Renal cortex interstitium (tissue), 11 donors: ENCODE measurements around the gene WBP11. TPM values are rescaled to one million over a fixed set of nuclear protein-coding genes. Genes with fewer than 3 reads are reported as not detected.

Source experiments
- DNase-seq, 11 donors: peaks; one replicate each; pipeline ENCODE4 v3.0.0-alpha.2; 2013; ENCODE audit warnings: low read depth in 9 of 11, low spot score in 4 of 11; ENCODE audit errors: extremely low read depth in 1 of 11
- polyA plus RNA-seq, 3 donors: library from polyadenylated mRNA; unstranded; fragments of 120-200 nt; gene quantifications; one replicate each; pipeline ENCODE4 v1.2.1, GENCODE V29; 2013; ENCODE audit not compliant: insufficient read length in 3 of 3

Gene WBP11
- polyA plus RNA-seq, 3 donors, result 96.1 to 135 (median 114) TPM

DNA sequence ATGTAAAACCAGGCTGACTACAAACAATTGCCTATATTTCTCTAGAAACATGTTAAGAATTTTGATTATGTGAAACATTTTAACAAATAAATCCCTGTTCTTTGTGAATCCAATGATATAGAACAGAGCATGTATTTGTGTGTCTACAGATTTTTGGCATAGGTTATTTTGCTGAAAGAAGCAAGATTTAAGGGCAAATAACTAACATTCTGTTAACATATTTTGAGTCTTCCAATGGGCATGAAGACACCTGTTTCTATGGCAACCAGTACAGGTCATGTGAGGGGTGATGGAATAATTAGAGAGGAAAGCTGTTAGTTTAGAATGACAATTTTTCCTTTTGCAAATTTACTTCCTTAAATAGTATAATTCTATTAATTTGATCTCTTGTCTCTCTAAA is 31.2 kb upstream of the WBP11 start:
- no peak for DNase-seq

DNA sequence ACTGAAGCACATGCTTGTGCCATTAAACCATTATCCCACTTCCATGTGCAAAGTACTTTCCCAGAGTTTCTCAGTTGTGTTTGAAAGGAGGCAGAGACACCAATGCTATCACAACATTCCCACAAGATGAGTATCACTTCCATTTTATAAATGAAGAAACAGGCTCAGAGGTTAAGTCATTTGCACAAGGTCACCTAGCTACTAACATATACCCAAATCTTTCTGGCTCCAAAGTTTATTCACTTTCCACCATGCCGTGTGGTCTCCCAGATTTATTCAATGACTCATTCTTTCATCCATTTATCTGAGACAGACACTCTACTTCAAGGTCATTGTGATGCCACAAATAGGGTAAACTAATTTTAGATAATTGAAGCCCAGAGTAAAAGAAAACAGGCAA is 30.7 kb upstream of the WBP11 start:
- no peak for DNase-seq

DNA sequence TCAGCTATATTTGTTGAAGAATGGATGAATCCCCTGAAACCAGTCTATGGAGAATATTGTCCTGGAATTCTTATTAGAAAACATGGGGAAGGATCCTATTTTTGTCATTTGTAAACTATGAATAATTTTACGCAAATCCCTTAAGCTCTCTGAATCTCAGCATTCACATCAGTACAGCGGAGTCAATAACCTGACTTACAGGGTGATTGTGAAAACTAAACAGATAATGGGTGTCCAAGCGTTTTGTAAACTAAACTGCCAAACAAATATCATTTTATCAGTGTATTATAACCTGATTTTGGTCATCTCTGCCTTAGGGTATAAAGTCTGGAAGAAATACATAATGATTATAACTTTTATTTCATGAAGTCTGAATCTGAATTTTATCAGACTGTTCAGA is 30.1 kb upstream of the WBP11 start:
- DNase-seq, result no peak

DNA sequence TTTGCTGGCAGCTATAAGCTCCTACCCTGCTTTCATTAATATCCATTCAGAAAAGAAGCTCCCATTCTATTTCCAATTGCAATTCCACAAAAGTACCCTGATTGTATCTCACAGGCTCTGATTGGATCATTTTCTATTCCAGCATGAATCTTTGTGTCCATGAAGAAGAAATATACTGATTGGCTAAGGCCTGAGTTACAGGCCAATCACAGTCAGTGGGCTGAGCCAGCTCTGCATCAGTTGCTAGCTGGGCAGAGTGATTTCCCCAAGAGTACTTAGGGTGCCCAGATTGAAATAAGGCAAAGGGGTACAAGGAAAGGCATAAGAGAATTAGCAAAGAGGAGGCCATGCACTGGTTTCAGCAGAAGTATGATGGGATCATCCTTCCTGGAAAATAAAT is 25.6 kb upstream of the WBP11 start:
- DNase-seq, result no peak

DNA sequence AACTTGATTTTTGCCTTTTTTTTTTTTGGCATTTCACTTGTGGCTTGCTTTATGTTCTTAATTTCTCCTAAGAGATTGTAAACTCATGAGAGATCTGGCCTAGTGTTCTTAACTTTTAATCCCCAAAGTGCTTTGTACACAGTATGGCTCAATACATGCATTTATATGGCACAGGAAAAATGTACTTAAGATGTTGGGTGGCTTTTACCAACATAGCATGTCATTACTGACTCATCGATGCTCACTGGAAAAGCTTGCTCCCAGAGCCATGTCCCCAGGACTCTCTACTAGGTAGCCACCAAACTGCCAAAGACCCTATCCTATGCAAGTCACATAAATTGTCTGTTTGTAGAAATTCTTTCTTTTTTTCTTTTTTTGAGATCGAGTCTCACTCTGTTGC is 23.8 kb upstream of the WBP11 start:
- DNase-seq, result no peak

DNA sequence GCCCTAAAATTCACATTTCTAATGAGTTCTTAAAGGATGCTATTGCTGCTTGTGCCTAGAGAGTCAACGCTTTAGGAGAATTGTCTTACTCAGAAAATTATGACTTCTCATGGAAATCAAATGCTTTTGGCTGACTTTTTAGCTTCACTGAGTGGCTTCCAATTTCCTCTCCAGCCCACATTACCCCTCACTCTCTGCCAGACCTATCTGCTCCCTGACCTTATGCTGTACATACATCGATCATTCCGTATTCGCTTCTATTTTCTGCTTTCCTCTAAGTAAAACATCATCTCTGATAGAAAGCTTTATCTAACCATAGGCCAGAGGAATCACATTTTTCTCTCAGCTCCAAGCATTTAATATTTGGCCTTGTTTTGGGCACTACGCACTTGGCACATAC is 23.2 kb upstream of the WBP11 start:
- no peak for DNase-seq

DNA sequence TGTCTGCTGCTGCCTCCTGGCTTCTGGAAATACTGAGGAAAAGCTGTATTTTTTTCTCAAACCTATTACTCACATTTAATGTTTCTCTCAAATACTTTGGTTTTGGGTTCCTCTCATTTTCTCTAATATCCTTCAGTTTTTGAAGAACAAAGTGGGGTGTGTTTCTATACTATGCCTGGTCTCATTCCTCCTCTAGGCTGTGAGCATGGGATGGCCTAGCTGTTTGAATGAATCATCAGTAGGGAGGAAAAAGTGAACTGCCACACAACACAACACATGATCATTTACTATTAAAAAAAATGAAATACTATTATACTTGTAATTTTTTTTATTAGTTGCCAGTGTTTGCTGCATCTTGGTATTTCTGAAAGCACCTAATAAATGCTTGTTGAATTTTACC is 22.0 kb upstream of the WBP11 start:
- no peak for DNase-seq

DNA sequence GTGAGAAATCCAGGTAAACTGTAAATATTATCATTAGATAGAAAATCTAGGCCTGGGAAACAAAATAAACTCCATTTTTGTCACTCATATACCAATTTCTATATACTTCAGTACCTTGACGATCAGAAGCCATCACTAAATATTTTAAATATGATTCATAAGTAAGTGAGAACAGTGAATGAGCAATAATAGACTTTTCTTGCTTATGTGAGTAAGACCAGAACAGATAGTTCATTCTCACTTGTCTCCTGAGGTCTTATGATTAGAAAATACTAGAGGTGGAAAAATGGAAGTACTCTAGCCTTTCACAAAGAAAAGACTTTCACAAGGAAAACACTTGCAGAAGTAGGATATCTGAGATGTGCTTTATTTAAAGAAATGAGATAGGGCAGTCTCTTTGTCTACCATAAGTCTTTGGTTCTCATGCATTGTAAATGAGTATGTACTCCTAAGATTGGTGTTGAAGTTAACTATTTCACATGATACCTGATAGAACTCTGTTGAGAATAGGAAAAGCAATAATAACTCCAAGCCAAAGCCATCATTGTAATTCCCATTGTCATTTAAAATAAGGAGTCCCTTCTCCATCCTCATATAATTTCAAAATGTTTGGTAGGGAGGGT is 20.8 kb upstream of the WBP11 start:
- no peak for DNase-seq

DNA sequence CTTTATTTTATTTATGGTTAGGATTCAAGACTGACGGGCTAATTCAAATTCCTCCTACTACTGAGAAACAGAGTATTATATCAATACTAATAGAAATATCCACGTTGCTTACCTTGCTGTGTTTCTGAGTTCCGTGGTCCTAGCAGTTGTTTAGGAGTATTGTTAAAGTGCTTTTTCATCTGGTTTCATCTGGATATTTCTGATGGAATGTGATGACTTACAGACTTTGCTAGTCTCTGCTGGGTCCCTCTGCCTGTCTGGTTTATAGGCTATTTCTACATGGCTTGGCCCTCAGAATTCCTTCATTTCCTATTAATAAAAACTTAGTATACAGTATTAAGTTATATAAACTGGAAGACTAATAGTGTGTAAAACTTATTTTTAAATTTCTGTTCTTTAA is 10.7 kb upstream of the WBP11 start, which contains the start of gene SMCO3:
Gene SMCO3, minus strand, starts transcription at position 169 of the 400 bp plus-strand sequence. CDS start 7,502 bp downstream, outside the sequence.
- peak in 1 of 11 donors; percentile 13 for DNase-seq

DNA sequence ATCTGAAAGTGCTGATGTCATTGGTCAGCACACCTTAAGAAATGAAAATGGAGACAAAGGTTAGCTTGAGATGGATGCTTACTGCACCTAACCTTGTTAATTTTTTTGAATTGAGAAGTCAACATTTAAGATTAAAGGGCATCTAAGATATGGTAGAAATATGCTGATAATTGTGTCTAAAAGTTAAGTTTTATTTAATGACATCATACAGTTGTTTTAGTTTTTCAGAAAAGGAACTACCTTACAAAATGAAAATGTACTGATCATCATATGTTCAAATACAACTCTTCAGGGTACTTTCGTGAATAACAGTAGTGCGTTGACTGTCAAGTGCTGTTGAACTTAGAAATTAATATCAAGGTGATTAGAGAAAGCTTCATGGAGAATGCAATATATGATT is 8.2 kb upstream of the WBP11 start:
- DNase-seq, result no peak

DNA sequence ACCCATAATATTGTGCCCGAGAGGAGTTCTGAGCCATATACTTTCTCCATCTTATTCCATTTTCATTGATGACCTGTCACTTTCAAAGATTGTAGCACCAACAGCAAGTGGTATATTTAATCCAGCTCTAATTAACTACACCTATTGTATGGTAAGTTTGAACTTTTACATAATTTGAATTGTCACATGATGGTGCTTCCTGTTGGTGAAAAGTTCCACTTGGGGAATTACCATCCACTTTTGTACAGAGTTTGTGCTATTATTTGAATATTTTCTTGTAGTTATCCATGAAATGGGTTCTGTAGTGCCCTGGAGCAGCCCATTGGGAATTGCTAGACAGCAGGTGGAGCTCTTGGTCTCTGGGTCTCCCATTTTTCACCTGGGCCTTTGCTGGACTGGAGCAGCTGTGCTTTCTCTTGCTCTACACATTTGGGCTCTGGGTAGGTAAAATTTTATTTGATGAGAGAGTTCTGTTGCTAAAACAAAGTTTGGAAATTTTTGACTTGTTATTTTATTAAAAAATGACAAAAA is 7.7 kb upstream of the WBP11 start:
- no peak for DNase-seq

DNA sequence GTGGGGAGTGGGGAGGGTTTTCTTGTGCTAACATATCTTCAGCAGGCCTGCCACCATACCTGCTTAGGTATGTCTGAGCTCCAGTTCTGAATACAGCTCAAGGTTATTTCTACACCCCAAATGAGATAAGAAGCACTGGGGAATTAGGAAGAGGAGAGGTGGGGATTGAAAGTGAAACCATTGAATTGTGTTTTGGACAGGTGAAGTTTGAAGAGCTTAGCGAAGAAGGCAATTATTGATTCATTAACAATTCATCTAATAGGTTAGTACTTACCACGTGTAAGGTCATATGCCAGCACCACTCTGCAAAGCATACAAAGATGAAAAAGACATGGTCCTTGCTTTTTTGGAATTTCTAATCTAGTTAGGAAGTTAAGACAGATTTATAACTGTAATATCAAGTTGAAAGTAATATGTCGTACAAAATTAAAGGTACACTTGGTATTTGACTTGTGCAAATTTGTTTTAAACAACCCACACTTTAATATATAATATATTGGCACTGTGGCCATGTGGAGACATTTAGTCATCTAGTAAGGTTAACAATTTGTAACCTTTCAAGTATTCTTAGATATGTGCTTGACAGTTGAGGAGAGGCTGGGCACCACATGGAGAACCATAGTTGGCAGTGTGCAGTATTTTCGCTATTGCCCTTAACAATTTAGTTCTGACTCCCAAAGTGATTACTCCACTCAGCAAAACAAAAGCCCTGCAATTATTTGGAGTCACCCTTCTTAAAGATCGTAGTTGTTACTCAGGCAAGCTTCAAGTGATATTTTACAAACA is 7.1 kb upstream of the WBP11 start:
- no peak for DNase-seq

DNA sequence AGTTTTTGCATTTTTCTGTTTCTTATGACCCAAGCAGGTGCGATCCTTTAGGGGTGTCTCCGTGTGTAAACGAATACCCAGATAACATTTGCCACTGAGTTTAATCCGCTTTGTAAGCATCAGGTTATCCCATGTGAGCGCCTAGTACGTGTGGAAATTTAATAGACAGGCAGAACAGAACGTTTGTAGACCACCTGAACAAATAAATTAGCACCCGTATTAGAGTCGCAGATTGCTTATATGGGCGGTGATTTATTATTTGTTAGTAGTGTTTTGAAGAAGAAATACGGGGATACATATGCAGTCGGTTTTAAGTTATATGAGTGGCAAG is 517 bp upstream of the WBP11 start:
- DNase-seq, result no peak

DNA sequence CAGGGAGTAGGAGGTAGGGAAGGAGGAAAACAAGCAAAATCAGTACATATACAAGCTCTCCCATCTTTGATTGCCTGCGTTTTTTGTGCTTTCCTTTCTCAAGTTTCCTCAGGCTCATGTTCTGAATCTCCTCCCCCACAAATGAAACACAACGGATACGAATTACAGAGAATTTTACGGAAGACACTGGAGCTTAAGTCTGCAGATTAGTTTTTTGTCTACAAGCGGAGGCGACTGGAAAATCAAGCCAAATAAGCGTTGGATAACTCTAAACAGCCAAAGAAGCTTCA is 612 bp downstream of the WBP11 start:
- peak in 1 of 11 donors; percentile 17 for DNase-seq

DNA sequence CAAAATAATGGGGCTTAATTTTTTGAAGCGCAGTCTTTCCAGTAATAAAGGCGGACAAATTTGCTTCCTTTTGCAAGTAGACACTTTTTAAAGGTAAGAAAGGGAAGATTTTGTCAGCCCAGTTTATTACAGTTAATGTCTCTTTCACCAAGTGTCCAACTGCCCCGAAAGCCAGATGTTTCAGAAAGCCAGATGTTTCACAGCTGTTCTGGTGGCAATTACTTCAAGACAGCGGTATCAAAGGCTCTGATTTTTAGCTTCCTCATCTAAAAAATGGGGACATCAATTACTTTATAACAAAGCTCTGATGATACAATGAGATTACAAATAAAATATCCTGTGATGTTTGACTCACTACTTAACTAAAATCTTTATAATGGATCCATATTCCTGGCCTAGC is 1.0 kb downstream of the WBP11 start:
- DNase-seq, result peak in 2 of 11 donors; percentile 3 to 7

DNA sequence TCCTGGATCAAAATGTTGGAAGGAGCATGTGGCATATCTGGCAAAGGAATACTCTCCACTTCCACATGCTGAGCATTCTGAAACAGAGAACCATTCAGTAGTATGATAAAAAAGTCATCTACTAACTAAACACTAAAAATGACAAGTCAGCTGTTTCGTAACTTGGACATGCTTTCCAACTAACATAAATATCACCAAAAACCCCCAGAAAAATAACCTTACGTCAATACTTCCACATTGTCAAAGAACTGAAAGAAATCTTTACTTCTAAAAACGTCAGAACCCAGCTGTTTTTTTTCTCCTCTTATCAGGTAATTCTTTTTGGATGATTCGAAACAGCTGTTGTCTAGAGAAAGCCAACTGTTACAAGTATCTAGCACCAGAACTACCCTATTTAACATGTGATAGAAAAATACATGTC is 8.2 kb downstream of the WBP11 start:
- no peak for DNase-seq

DNA sequence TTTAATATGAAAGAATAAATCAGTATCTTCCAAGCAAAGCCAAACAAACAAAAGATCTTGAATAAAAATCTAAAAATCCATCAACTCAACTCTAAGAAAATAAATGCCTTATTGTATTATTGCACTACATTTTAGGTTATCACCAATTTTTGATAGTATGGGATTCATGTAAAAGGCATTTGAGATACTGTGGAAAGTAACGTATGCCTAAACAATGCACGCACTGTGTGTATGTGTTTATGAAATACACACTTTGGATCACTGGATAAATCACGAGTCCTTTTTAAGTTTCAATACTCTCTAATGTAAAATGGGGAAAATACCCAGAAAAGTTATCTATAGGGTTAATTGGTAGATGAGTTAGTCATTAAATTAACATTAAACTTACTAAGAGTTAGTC is 17.7 kb downstream of the WBP11 start:
- no peak for DNase-seq

DNA sequence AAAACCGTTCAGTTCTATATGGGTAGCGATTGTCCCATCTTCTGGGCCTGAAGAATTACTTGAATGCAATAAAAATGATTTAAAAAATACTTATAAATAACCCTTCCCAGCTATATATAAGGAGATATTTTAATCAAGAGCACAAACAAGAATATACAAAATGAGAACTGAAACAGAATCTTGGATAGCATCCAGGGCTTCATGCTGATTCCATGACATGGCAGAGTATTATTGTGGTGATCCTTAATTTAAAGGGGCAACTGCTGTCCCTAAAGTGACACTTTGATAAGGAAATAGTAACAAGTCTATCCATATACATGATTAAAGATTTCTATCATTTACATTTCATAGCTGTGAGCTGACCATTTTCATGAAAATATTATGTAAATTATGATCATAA is 18.8 kb downstream of the WBP11 start:
- no peak for DNase-seq

DNA sequence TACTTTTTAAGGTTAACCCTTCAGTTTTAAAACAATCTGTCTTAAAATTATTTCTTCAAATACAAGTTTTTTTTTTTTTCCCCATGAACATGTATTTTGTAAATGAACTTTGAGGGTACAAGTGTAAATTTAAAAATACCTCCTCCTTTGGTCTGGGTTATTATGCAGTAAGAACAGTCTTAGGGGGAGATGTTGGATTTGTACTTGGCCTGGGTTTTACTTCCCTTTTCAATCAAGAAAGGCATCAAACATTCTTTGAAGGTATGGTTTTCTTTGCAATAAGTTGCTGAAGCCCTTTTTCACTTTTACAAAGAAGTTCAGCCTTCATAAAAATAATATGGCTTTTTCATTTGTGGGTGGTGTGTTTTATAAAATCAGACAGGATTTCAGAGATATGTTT is 20.5 kb downstream of the WBP11 start:
- DNase-seq, result no peak

DNA sequence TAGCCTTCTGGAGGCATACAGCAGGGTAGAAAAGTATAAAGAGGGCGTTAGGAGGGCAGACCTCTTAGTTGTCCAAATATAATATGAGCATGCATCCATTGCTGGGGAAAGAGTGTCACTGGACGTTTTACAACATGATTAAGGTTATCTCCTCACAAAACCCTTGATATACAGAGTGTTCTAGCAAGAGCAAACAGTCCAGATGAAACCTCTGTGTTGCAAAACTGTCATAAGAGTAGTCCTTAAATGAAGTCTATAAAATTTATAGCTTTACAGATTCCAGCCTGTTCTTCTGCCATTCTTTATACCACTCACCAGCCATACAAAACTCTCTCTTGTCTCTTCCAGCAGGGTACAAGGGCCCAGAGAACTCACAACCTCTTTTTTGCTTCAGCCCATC is 21.7 kb downstream of the WBP11 start:
- DNase-seq, result no peak

DNA sequence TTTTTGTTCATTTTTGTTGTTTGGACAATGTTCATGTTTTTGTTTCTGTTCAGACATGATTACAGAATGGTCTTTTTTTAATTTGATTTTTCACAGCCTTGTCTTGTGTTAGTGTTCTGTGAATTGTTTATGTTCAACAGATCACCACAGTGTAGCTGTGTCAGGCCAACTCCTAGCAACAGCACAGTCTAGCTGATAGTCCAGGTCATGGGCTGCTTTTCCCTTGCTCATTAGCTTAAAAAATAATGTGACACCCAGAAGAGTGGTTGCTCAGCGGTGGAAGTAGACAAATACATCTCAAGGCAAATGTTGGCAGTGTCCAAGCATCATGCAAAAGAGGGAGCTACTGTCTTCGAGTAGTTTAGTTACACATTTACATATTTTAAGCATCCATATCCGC is 22.4 kb downstream of the WBP11 start:
- no peak for DNase-seq
